HG03521 (cell line): ENCODE measurements around the gene TRMO.

Experiments
- ATAC-seq: cut with Tn5 transposase; IDR thresholded peaks from one replicate; pipeline ENCODE4 v1.9.1; 2021; ENCODE audit warnings: mild to moderate bottlenecking, moderate library complexity; ENCODE audit not compliant: unreplicated experiment

Gene TRMO

DNA sequence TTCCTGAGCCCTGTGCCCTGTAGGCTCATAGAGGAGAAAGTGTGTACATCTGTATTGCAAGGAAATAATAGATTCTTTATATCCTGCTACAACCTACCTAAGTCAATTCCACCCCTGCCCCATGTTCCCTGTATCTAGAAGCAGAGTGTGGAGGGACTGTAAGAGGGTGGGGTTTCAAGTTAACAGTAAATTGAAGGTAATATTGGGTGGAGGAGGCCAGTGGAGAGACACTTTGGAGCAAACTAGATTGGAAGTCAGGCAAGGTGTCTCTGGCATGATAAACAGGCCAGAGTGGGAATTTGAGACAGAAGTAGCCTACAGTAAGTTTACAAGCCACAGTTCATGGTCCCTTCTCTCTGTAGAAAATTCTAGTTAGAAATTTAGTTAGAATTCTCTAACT is 17.9 kb upstream of the TRMO start:
- no peak for ATAC-seq

DNA sequence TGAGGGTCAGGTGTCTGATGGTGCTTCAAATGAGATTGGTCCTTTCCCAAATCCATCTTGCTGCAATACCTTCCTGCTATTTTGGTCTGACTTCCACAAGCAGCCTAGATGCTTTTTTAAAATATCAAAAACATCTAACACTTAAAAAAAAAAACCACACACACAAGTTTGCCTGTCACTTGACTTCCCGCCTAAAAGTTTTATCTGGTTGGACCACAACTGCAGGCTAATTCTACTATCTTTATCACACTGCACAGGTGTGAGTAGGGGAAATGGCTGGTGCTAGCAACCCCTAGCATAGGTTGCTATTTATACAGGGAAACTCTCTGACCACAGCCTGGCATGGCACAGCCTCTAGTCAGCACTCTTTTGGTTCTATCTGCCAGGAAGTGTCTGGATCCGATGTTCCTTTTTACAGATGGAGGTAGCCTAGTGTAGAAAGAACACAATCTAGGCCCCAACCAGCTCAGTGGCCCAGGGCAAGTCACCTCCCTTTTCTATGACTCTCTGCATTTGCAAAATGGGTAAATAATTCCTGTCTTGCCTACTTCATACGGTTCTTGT is 15.9 kb upstream of the TRMO start, which contains the start of gene HEMGN:
TSS of gene HEMGN (minus strand) at position 92 of the 564 bp plus-strand sequence. CDS start at position 56, 36 bp downstream.
- ATAC-seq, result no peak

GRCh38 chr9:97936998-97937397 is 14.7 kb upstream of the TRMO start:
- ATAC-seq, result no peak

DNA sequence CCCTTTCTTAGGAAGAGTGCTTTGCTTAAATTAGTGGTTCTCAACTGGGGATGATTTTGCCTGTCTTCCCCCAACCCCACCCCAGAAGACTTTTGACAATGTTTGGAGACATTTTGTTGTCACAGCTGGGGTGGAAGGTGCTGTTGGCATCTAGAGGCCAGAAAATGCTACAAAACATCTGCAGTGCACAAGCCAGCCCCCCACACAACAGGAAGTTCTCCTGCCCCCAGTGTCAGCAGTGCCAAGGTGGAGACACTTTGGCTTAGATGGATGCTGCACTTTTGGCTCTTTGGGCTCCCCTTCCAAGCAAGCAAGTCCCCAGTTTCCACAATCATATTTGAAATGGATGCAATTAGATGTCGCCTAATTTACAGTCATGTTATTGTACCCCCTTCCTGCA is 13.0 kb upstream of the TRMO start:
- no peak for ATAC-seq

DNA sequence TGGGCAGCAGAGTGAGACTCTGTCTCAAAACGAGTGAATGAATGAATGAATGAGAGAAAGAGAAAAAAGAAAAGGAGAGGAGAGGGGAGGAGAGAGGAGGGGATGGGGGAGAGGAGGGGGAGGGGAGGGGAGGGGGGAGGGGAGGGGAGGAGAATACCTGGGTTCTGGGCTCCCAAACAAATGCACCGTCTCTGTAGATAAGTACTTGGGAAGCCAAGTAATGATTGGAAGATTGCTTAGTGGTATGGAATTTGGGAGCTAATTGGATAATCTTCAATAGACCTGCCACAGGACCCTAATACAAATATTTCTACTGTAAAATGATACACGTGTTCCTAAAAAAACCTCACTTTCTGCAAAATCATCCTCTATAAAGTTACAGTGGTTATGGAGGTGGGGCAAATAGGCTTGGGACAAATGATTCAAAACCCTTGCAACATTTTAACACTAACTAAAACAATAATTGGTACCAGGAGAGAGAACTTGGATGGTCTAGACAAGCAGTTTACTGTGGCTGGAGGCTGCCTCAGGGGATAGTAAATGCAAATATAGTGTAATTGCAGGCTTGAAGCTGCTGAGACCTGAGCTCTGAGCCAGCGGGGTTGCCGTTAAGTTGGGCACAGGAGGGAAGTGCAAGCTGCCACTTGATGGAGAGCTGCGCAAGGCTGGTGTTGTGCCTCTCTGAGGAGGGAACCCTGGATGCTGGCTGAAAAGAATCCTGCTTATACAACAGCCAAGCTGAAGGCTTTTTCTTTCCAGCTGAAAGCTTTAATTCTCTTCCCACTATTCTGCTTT is 12.2 kb upstream of the TRMO start:
- ATAC-seq, result no peak

- no peak for ATAC-seq
These were observed 11.1 kb upstream of the TRMO start for GRCh38 chr9:97933297-97933998.

GRCh38 chr9:97930972-97931371 is 8.7 kb upstream of the TRMO start:
- no peak for ATAC-seq

DNA sequence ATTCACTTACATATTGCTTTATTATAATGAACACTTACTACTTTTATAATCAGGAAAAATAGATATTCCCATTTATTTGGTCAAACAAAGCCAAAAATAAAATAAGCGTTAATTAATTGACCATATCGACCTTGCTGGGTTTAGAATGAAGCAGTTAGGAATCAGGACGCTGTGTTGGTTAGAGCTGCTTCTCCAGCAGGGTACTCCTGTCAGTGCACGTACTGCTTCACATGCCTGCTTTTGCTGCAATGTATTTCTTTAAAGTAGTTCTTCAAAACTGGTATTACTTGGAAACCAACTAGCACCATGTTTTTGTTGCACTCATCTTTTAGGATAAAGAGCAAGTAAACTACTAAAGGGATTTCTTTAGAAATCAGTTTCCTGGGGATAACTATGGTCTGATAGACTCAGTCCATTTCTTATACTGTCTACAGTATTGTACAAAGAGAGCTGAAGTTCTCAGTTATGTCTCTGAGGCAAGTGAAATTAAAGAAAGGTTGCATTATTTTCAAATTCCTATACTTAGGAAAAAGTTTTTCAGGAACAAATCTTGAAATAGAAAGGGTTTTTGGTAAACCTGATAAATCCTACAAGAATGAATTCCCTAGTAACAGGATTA is 6.8 kb upstream of the TRMO start:
- ATAC-seq, result no peak

GRCh38 chr9:97925497-97926334 is 3.4 kb upstream of the TRMO start:
- no peak for ATAC-seq

GRCh38 chr9:97924386-97924785 is 2.1 kb upstream of the TRMO start:
- no peak for ATAC-seq

DNA sequence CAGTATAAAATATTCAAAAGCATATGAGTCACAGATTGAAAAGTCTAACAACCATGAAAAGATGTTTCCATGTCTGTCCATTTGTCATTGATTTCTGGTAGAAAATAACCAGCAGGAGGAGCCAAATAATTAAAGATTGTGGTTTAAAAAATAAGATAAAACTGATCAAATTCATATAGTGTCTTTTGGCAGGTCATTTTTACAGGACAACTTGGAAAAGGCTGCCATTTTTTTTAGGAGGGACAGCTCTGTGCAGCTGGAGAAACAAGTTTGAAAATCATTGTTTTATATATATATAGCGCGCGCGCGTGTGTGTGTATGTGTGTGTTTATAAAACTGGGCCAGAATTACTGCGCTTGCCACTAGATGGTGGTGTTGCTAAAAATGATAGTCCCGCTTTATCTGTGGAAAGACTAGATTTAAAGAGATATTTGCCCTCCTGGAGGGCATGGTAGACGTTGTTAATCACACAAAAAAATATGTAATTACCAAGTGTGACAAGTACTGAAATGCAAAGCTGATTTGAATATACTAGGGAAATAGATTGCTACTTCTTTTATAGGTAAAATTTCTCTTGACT is 1.3 kb upstream of the TRMO start:
- peak; percentile 29 for ATAC-seq

DNA sequence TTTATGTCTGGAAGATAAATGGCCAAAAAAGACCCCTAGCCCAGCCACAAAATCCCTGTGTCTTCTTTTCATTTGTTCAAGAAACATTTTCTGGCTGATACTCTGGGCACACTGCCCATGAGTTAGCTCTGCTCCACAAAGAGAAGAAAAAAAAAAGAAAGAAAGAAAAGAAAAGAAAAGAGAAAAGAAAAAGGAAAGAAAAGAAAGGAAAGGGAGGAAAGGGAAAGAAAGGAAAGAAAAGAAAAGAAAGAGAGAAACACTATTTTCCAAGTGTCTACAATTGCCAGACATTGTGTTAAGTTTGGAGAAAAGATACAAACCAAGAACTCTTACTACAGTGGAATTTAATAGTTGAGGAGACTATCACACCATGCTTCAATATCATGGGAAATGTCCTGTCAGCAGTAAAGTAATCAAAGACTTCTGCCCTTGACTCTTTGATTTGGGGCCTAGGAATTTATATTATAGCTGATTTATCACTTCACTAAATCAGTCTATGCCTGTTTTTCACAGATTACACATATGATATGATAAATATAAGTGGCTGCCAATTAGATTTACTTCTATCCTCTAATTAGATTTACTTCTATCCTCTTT is 3.0 kb downstream of the TRMO start:
- no peak for ATAC-seq

DNA sequence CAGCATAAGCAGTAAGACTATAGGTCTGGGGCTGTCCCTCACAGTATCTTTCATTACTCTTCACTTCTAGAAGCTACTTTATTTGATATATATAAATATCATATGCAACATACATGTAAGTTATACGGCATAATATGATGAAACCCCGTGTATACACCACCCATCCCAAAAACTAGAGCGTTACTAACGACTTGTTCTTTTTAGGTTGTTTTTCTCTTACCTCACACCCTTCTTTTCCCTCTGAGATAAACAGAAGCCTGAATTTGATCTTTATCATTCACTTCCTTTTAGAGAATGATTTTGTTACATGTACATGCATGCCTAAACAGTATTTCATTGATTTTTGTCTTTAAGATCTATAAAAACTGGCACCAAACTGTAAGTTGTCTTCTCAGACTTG is 3.7 kb downstream of the TRMO start:
- no peak for ATAC-seq

DNA sequence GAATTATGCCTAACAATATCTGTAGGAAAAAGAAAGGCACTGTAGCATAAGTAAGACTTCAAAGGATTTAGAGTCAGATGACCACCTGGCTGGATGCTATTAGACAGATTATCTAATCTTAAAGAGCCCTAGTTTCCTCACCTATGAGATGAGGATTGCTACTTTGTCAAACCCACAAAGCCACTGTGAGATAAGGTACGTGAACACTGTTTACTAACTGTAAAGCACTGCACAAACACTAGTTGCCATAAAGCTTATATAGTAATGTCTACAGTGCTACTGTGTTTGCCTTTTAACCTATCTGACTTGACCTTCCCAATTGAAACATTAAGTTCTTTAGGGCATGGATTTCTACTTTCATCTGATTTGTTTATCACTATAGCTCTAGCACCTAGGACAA is 10.3 kb downstream of the TRMO start:
- ATAC-seq, result no peak

DNA sequence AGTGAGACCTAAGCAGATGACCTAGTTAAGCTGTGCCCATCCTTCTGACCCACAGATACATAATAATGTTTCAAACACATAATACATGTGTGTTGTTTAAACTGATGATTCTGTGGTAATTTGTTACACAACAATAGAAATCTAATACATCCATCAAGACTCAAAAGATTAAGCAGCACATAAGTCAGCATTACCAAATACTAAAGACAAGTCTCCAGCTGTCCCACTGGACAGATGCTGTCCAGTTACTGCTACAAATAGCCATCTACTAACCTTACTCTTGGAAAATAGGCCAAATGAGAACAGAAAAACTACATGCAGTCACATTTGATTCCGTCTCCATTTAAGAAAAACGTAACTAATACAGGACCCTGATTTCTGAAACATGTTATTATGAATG is 10.8 kb downstream of the TRMO start:
- no peak for ATAC-seq

DNA sequence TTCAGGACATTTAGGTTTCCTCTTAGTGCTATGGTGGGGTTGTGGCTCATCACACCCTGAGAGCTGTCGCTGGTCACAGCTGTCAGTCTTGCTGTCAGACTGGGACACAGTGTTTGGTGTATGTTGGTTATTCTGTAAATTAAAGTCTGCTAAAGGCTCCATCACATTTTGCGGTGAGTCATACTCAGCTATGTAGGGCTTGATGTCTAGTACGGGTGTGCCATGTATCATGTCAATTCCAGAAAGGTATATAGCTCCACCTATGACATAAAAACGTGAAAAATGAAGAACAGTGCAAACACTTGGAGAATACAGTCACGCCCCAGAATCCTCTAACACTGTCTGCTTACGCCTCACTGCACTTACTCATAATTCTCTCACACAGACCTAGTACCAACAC is 11.9 kb downstream of the TRMO start:
- ATAC-seq, result no peak

- no peak for ATAC-seq
These were observed 13.6 kb downstream of the TRMO start for GRCh38 chr9:97908705-97909104.

DNA sequence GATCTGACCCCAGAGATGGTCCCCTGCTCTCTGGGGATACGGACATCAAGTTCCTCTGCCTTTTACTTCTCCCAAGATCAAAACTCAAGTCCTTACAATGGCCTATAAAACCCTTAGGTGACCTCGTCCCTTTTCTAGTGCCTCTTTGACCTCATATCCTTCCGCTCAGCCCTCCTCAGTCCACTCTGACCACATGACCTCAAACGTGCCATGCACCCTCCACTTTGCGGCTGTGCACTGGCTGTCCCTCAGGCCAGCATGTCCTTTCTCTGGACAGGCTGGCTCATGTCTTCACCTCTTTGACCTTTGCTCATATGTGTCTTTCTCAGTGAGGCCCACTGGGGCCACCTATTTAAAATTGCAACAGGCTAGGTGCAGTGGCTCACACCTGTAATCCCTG is 14.7 kb downstream of the TRMO start:
- no peak for ATAC-seq

GRCh38 chr9:97907046-97907445 is 15.3 kb downstream of the TRMO start:
- no peak for ATAC-seq

DNA sequence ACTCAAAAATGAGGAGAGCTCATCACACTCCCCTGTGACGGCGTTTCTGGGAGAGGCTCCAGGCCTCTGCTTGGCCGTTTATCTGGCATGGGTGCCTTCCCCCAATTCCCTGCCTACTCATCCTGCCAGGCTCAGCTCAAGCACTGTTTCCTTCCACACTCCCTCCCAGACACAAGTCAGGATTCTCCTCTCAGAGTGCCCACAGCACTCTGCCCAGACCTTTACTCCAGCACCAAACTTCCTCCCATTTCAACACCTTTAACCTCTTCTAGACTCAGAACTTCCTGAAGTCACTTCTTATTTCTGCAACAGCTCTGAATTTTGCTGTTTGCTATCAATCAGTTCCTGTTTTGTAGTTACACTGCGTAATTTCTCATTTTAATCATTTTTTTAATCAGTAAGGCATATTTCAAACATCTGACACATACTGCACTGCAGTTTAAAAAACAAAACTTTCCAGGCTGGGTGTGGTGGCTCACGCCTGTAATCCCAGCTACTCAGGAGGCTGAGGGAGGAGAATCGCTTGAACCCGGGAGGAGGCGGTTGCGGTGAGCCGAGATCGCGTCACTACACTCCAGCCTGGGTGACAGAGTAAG is 16.0 kb downstream of the TRMO start:
- no peak for ATAC-seq
